CD8-positive, alpha-beta memory T cell (primary cell): ENCODE data around the gene FAM177A1. TPM values are rescaled to one million over a fixed set of nuclear protein-coding genes. Genes with fewer than 3 reads are reported as not detected.
A peak's percentile ranks its signal among the peaks of the same experiment; 100 is the strongest.
"Not testable (repeated sequence)": the region's sequence is repeated elsewhere in the genome, so short reads cannot be mapped to it uniquely, and the experiment has no call there.

Experiments
- CTCF ChIA-PET: fragments of 350-600 bp; sonication (Branson Sonifier 250); formaldehyde crosslinking; loops from one replicate; lab custom pipeline; 2021; ENCODE audit warnings: antibody characterized with exemption; lab: Charles Lee
- POLR2A ChIA-PET: fragments of 350-600 bp; sonication (Branson Sonifier 250); formaldehyde crosslinking; loops from one replicate; lab custom pipeline; 2021; ENCODE audit warnings: antibody characterized with exemption; lab: Charles Lee
- DNase-seq, 5 donors: peaks; one replicate each; pipeline versions ENCODE4 v3.0.0 to v3.0.0-alpha.2; 2020 to 2022; ENCODE audit warnings: mixed read lengths in 1 of 5
- H3K27ac ChIP-seq: one replicate; pipeline ENCODE4 v1.7.0; 2013; ENCODE audit warnings: low read depth, mild to moderate bottlenecking, low read length, moderate library complexity
- H3K27me3 ChIP-seq: 2 replicates; pipeline ENCODE4 v1.7.0; 2013; ENCODE audit warnings: low read length, mild to moderate bottlenecking; ENCODE audit not compliant: insufficient read depth, poor library complexity, severe bottlenecking
- H3K36me3 ChIP-seq: 2 replicates; pipeline ENCODE4 v1.7.0; 2013; ENCODE audit warnings: mild to moderate bottlenecking, low read length, moderate library complexity; ENCODE audit not compliant: insufficient read depth
- H3K4me1 ChIP-seq: 2 replicates; pipeline ENCODE4 v1.7.0; 2013; ENCODE audit warnings: mild to moderate bottlenecking, low read length, moderate library complexity; ENCODE audit not compliant: insufficient read depth
- H3K4me3 ChIP-seq: 2 replicates; pipeline ENCODE4 v1.7.0; 2013; ENCODE audit warnings: mild to moderate bottlenecking, low read length
- H3K9me3 ChIP-seq: 2 replicates; pipeline ENCODE4 v1.7.0; 2013; ENCODE audit warnings: mild to moderate bottlenecking, low read length
- H3K27ac Mint-ChIP-seq, 8 donors: one replicate each; pipeline ENCODE4 v1.8.0; 2020 to 2021; ENCODE audit warnings: mixed read lengths in 8 of 8, mild to moderate bottlenecking in 6 of 8, inconsistent platforms in 3 of 8, moderate library complexity in 3 of 8
- H3K27me3 Mint-ChIP-seq, 2 donors: one replicate each; pipeline ENCODE4 v1.8.0; 2020 to 2021; ENCODE audit warnings: mixed read lengths in 2 of 2, mild to moderate bottlenecking in 1 of 2, moderate library complexity in 1 of 2
- H3K36me3 Mint-ChIP-seq, 3 donors: one replicate each; pipeline ENCODE4 v1.8.0; 2020 to 2021; ENCODE audit warnings: mixed read lengths in 3 of 3, inconsistent platforms in 1 of 3, mild to moderate bottlenecking in 1 of 3
- H3K4me1 Mint-ChIP-seq, 3 donors: one replicate each; pipeline ENCODE4 v1.8.0; 2020 to 2021; ENCODE audit warnings: mixed read lengths in 3 of 3, inconsistent platforms in 1 of 3, mild to moderate bottlenecking in 1 of 3
- H3K4me3 Mint-ChIP-seq, 7 donors: one replicate each; pipeline ENCODE4 v1.8.0; 2020 to 2021; ENCODE audit warnings: mixed read lengths in 7 of 7, mild to moderate bottlenecking in 6 of 7, moderate library complexity in 4 of 7, inconsistent platforms in 2 of 7
- H3K9me3 Mint-ChIP-seq, 5 donors: one replicate each; pipeline ENCODE4 v1.8.0; 2020 to 2022; ENCODE audit warnings: mixed read lengths in 5 of 5, mild to moderate bottlenecking in 3 of 5, moderate library complexity in 2 of 5, inconsistent platforms in 1 of 5
- polyA plus RNA-seq: library from polyadenylated mRNA; unstranded; fragments of 300-500 nt; fragmentation: Illumina TruSeq; gene quantifications from one replicate; pipeline ENCODE4 v1.2.3, GENCODE V29; 2021
- total RNA-seq, 2 experiments: library from RNA; stranded (reverse); gene quantifications; one replicate each; pipeline ENCODE4 v1.2.3, GENCODE V29; 2021

Gene FAM177A1
- total and polyA plus RNA-seq, 3 experiments from 2014 or later: 43.1 to 54.6 (median 47.4) TPM

- not testable (repeated sequence) for H3K4me3 Mint-ChIP-seq, H3K4me1 Mint-ChIP-seq
- POLR2A ChIA-PET: interaction anchor here (0.6 to 0.7 kb wide), 3 partner anchors 20 to 264 kb away, joined by 3 to 8 read pairs (median 5); partner anchors contain the start of gene FAM177A1
Measured at GRCh38 chr14:35065731-35066130, 19.7 kb downstream of the FAM177A1 start.

GRCh38 chr14:35068238-35069012 is 22.4 kb downstream of the FAM177A1 start:
- CTCF ChIA-PET: no interaction called here

More at GRCh38 chr14:35065731-35066130, 19.7 kb downstream of the FAM177A1 start:
- H3K4me1 ChIP-seq, H3K27ac ChIP-seq, H3K4me3 ChIP-seq, H3K27me3 Mint-ChIP-seq, H3K9me3 ChIP-seq, H3K36me3 ChIP-seq, DNase-seq, H3K27ac Mint-ChIP-seq, H3K9me3 Mint-ChIP-seq, CTCF ChIA-PET, H3K27me3 ChIP-seq: not testable (repeated sequence)
- peaks cover 13 to 54% (median 15%) of the 10 kb centered on the region in 3 donors for H3K36me3 Mint-ChIP-seq

GRCh38 chr14:35072226-35072625 is 26.2 kb downstream of the FAM177A1 start:
- Mint-ChIP-seq H3K4me1 (no peaks in the 10 kb centered on the region), H3K9me3 (no peaks in the 10 kb centered on the region), H3K36me3 (peaks cover 10 to 74% (median 13%) of the 10 kb centered on the region in 3 donors), H3K4me3 (no peak overlapping the region), H3K27me3 (no peaks in the 10 kb centered on the region), H3K27ac (peak overlapping the region in 3 of 8 donors; percentile 10 to 83 (median 42))
- H3K4me3 ChIP-seq: no peak overlapping the region
- H3K27me3 ChIP-seq: no peaks in the 10 kb centered on the region
- H3K9me3 ChIP-seq: no peaks in the 10 kb centered on the region
- peaks cover 10% of the 10 kb centered on the region for H3K36me3 ChIP-seq
- no peak for DNase-seq
- ChIA-PET POLR2A (no interaction called here), CTCF (no interaction called here)
- H3K27ac ChIP-seq: no peak overlapping the region
- no peaks in the 10 kb centered on the region for H3K4me1 ChIP-seq

More at GRCh38 chr14:35068238-35069012, 22.4 kb downstream of the FAM177A1 start:
- H3K27me3 ChIP-seq: no peaks in the 10 kb centered on the region
- H3K36me3 ChIP-seq: peaks cover 5% of the 10 kb centered on the region
- Mint-ChIP-seq H3K4me1 (peaks cover 0 to 3% (median 2%) of the 10 kb centered on the region in 3 donors), H3K4me3 (no peak overlapping the region), H3K36me3 (peaks cover 13 to 59% (median 14%) of the 10 kb centered on the region in 3 donors), H3K27ac (no peak overlapping the region), H3K9me3 (no peaks in the 10 kb centered on the region), H3K27me3 (no peaks in the 10 kb centered on the region)
- no peaks in the 10 kb centered on the region for H3K4me1 ChIP-seq
- H3K4me3 ChIP-seq: no peak overlapping the region
- H3K27ac ChIP-seq: no peak overlapping the region
- POLR2A ChIA-PET: no interaction called here
- no peaks in the 10 kb centered on the region for H3K9me3 ChIP-seq
- DNase-seq: no peak

GRCh38 chr14:35073486-35073885 is 27.4 kb downstream of the FAM177A1 start:
- Mint-ChIP-seq H3K36me3 (peaks cover 4 to 69% (median 5%) of the 10 kb centered on the region in 3 donors), H3K27ac (peak overlapping the region in 2 of 8 donors; percentile 41 to 80), H3K4me1 (no peaks in the 10 kb centered on the region), H3K9me3 (no peaks in the 10 kb centered on the region), H3K27me3 (no peaks in the 10 kb centered on the region), H3K4me3 (no peak overlapping the region)
- Histone ChIP-seq H3K4me1 (no peaks in the 10 kb centered on the region), H3K36me3 (peaks cover 15% of the 10 kb centered on the region), H3K27ac (no peak overlapping the region), H3K4me3 (no peak overlapping the region), H3K27me3 (no peaks in the 10 kb centered on the region), H3K9me3 (no peaks in the 10 kb centered on the region)
- no peak for DNase-seq
- CTCF ChIA-PET: no interaction called here
- POLR2A ChIA-PET: no interaction called here

GRCh38 chr14:35078082-35078481 is 32.0 kb downstream of the FAM177A1 start:
- ChIA-PET CTCF (interaction anchor here (1.1 to 1.4 kb wide), 2 partner anchors 8 to 26 kb away, joined by 3 read pairs; no protein-coding TSS in a partner anchor), POLR2A (no interaction called here)
- H3K9me3 Mint-ChIP-seq: no peaks in the 10 kb centered on the region
- peaks cover 0 to 71% (median 5%) of the 10 kb centered on the region in 3 donors for H3K36me3 Mint-ChIP-seq
- no peaks in the 10 kb centered on the region for H3K4me1 Mint-ChIP-seq
- H3K27ac ChIP-seq: no peak overlapping the region
- no peak for DNase-seq
- no peaks in the 10 kb centered on the region for H3K27me3 ChIP-seq
- H3K4me3 ChIP-seq: no peak overlapping the region
- no peaks in the 10 kb centered on the region for H3K27me3 Mint-ChIP-seq
- H3K36me3 ChIP-seq: peaks cover 26% of the 10 kb centered on the region
- H3K4me3 Mint-ChIP-seq: no peak overlapping the region
- no peaks in the 10 kb centered on the region for H3K4me1 ChIP-seq
- H3K9me3 ChIP-seq: no peaks in the 10 kb centered on the region
- peak overlapping the region in 2 of 8 donors; percentile 54 to 78 for H3K27ac Mint-ChIP-seq

- no peaks in the 10 kb centered on the region for H3K9me3 Mint-ChIP-seq
- no peak overlapping the region for H3K4me3 Mint-ChIP-seq
- Histone ChIP-seq H3K27me3 (no peaks in the 10 kb centered on the region), H3K4me1 (no peaks in the 10 kb centered on the region), H3K9me3 (no peaks in the 10 kb centered on the region), H3K4me3 (no peak overlapping the region), H3K36me3 (peaks cover 26% of the 10 kb centered on the region), H3K27ac (no peak overlapping the region)
- peak overlapping the region in 2 of 8 donors; percentile 33 to 68 for H3K27ac Mint-ChIP-seq
- H3K4me1 Mint-ChIP-seq: no peaks in the 10 kb centered on the region
- peaks cover 0 to 73% (median 5%) of the 10 kb centered on the region in 3 donors for H3K36me3 Mint-ChIP-seq
- ChIA-PET POLR2A (interaction anchor here (0.5 kb wide), 1 partner anchor 24 kb away, joined by 4 read pairs; no protein-coding TSS in a partner anchor), CTCF (no interaction called here)
- H3K27me3 Mint-ChIP-seq: no peaks in the 10 kb centered on the region
- no peak for DNase-seq
Measured at GRCh38 chr14:35079742-35080141, 33.7 kb downstream of the FAM177A1 start.

- no peaks in the 10 kb centered on the region for H3K9me3 ChIP-seq
- POLR2A ChIA-PET: interaction anchor here (0.7 kb wide), 2 partner anchors 24 to 699 kb away, joined by 3 to 5 read pairs; no protein-coding TSS in a partner anchor
- H3K36me3 ChIP-seq: peaks cover 22% of the 10 kb centered on the region
- Mint-ChIP-seq H3K27ac (peak overlapping the region in 3 of 8 donors; percentile 29 to 56 (median 38)), H3K27me3 (no peaks in the 10 kb centered on the region), H3K36me3 (peaks cover 4 to 77% (median 19%) of the 10 kb centered on the region in 3 donors), H3K4me3 (no peak overlapping the region), H3K9me3 (no peaks in the 10 kb centered on the region), H3K4me1 (no peaks in the 10 kb centered on the region)
- H3K4me1 ChIP-seq: no peaks in the 10 kb centered on the region
- H3K4me3 ChIP-seq: no peak overlapping the region
- DNase-seq: no peak
- CTCF ChIA-PET: no interaction called here
- no peak overlapping the region for H3K27ac ChIP-seq
- no peaks in the 10 kb centered on the region for H3K27me3 ChIP-seq
Measured at GRCh38 chr14:35083530-35084150, 37.6 kb downstream of the FAM177A1 start.

- H3K27me3 ChIP-seq: no peaks in the 10 kb centered on the region
- H3K4me1 ChIP-seq: no peaks in the 10 kb centered on the region
- peaks cover 14% of the 10 kb centered on the region for H3K36me3 ChIP-seq
- H3K4me3 Mint-ChIP-seq: no peak overlapping the region
- no peaks in the 10 kb centered on the region for H3K9me3 Mint-ChIP-seq
- H3K27me3 Mint-ChIP-seq: no peaks in the 10 kb centered on the region
- H3K27ac Mint-ChIP-seq: peak overlapping the region in 3 of 8 donors; percentile 24 to 47 (median 42)
- CTCF ChIA-PET: no interaction called here
- H3K27ac ChIP-seq: no peak overlapping the region
- H3K4me3 ChIP-seq: no peak overlapping the region
- H3K9me3 ChIP-seq: no peaks in the 10 kb centered on the region
- no peaks in the 10 kb centered on the region for H3K4me1 Mint-ChIP-seq
- peaks cover 4 to 71% (median 17%) of the 10 kb centered on the region in 3 donors for H3K36me3 Mint-ChIP-seq
- POLR2A ChIA-PET: no interaction called here
- no peak for DNase-seq
Measured at GRCh38 chr14:35085441-35085840, 39.4 kb downstream of the FAM177A1 start.
